HG03432 (cell line): ENCODE data around the gene PRSS50.
"Not testable (repeated sequence)": the region's sequence is repeated elsewhere in the genome, so short reads cannot be mapped to it uniquely, and the experiment has no call there.

ENCODE experiments used
- ATAC-seq: cut with Tn5 transposase; IDR thresholded peaks from one replicate; pipeline ENCODE4 v1.9.1; 2021; ENCODE audit warnings: mild to moderate bottlenecking, moderate library complexity; ENCODE audit not compliant: unreplicated experiment

The PRSS50 gene, protein sequence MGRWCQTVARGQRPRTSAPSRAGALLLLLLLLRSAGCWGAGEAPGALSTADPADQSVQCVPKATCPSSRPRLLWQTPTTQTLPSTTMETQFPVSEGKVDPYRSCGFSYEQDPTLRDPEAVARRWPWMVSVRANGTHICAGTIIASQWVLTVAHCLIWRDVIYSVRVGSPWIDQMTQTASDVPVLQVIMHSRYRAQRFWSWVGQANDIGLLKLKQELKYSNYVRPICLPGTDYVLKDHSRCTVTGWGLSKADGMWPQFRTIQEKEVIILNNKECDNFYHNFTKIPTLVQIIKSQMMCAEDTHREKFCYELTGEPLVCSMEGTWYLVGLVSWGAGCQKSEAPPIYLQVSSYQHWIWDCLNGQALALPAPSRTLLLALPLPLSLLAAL

DNA sequence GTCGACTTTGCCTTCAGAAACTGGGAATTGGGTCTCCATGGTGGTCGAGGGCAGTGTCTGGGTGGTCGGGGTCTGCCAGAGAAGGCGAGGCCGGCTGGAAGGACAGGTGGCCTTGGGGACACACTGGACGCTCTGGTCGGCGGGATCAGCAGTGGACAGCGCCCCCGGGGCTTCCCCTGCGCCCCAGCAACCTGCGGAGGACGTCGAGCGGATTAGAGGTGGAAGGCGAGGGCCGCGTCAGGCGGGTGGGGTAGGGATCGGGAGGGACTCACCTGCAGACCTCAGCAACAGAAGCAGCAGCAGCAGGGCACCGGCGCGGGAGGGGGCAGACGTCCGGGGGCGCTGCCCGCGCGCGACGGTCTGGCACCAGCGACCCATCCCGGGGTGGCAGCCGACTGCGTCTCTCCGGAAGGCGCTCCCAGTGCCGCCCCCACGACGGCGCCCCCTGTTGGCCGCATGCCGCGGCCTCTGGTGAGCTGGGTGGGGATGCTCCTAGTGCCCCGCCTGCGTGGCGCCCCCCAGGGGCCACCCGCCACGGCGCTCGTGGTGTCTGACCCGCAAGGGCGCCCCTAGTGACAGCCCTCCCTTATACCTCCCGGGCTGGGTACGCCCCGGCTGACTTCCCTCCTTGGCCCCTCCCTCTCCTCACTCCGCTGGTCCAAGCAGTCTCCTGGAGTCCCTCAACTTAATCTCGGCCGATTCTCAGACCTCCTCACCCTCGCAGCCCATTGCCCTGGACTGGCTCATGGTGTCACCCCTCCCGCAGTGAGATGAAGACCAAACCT, at the start of gene PRSS50:
Gene PRSS50 (minus strand): TSS at position 423 of the 785 bp plus-strand sequence. CDS start 45 bp downstream, at position 378.
- ATAC-seq: no peak

DNA sequence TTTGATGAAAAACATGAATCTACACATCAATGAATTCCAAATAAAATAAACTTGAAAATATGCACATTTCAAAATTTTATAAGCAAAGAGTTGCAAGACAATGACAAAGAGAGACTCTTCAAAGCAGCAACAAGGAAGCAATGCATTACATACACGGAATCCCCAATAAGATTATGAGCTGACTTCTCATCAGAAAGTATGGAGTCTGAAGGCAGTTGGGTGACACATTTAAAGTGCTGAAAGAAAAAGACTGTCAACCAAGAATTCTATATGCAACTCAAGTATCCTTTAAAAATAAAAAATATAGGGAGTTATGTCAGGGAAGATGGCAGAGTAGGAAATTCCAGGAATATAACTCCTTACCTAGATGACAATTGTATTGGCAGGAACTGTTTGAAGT, 46.5 kb upstream of the PRSS50 start:
- no peak for ATAC-seq

DNA sequence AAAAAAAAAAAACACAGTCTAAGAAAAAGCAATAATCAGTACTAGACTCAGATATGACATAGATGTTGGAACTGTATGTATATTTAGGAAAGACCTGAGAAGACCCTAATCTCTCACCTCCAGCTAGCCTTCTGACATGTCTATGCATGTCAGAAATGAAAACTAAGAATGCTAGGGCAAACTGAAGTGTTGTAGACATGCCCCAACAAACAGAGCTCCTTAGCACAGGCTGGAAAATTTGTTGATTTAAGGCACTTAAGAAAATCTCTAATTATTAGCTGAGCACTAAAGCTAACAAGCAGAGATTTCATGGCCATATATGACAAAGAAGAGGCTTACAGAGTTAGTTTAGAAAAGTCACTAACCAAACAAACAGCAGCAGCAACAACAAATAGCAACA, 45.5 kb upstream of the PRSS50 start:
- ATAC-seq: no peak

DNA sequence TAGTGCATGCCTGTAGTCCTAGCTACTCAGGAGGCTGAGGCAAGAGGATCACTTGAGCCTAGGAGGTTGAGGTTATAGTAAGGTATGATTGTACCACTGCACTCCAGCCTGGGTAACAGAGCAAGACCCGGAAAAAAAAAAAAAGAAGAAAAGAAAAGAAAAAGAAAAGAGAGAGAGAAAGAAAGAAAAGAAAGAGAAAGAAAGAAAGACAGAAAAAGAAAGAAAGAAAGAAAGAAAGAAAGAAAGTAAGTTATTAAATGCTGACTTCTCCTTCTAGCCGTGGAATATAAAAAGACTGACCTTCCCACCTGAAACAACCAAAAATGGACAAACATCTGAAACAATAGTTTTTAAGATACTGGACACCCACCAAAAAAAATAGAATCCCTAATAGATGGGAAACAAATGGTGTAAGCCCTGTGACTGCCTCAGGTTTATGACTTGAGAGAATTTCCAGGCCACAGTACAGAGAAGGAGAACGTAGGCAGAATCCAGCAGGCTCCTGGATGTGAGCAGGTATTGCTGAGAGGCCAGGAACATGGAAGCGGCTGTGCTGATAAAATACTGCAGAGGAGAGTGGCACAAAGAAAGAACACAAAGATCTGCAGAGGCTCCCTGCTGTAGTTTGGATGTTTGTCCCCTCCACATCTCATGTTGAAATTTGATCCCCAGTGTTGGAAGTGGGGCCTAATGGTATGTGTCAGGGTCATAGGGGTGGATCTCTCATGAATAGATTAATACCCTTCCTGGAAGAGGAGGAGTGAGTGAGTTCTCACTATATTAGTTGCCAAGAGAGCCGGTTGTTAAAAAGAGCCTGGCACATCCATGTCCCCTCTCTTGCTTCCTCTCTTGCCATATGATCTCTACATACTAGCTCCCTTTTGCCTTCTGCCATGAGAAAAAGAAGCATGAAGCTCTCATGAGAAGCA, 41.8 kb upstream of the PRSS50 start:
- no peak for ATAC-seq

DNA sequence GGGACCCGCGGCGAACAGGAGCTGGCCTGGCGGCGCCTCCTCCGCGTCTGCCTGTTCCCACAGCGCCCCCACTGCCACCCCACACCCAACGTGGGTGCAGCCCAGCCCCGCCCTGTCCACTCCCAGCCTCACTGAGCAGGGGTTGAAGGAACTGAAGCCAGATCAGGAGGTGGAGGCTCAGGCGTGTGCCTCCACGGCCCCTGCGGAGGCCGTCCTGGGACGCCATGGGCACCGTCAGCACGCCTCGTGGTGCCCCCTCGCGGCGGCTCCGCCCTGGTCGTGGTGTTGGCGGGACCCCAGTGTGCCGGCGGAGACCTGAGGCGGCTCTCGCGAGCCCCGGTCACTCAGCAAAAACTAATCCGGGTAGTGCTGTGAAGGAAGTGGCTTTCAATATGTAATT, 39.0 kb upstream of the PRSS50 start:
- no peak for ATAC-seq

DNA sequence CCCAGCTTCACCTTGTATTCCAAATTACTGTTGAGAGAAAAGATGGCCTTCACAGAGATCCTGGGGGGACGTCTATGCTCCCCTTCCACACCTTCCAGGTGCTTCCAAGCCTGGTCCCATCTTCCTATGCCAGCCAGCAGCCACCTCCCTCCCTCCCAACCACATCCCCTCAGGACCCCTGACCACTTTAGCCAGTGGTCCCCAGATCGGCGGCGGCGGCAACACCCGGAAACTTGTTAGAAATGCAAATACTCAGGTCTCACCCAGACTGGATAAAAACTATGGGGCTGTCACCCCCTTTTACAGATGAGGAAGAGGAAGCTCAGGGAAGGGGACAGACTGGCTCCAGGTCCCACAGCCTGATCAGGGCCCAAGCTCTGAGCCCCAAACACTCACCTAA, 38.0 kb upstream of the PRSS50 start:
- no peak for ATAC-seq

DNA sequence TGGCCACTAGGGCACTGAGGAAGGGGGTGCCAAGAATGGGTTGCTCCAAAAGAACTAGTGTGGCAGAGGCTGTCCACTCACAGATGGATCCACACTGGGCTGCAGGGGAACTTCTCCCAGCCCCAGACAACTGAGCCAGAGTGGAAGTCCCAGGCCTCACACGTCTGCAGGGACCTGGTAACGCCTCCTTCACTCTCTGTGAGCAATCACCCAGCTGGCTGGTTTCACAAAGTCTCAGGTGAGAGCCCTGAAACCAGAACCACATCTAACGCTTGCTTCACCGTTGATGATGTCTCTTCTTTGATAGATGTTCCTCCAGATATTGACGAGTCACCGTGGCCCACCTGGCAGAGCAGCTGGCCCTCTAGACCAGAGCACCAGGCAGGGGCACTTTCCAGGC, 35.5 kb upstream of the PRSS50 start:
- ATAC-seq: not testable (repeated sequence)

DNA sequence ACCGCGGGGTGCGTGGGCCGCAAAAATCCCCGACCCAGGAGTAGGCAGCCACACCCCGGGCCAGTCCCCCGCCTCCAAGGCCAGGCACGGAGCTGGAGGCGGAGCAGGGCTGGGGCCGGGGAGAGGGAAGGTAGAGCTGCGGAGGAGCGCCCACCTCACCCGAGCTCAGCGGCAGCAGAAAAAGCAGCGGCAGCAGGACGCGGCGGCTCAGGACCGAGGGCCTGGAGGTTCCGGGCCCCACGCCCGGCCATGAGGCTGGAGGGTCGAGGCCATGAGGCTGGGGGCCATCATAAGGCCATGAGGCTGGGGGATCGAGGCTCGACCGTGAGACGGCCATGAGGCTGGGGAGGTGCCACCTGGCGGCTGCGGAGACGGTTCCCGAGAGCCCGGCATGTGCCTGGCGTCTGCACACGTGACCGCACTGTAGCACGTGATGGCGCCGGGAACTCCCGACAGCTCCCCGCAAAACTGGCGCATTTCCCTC, 32.9 kb upstream of the PRSS50 start:
- no peak for ATAC-seq

DNA sequence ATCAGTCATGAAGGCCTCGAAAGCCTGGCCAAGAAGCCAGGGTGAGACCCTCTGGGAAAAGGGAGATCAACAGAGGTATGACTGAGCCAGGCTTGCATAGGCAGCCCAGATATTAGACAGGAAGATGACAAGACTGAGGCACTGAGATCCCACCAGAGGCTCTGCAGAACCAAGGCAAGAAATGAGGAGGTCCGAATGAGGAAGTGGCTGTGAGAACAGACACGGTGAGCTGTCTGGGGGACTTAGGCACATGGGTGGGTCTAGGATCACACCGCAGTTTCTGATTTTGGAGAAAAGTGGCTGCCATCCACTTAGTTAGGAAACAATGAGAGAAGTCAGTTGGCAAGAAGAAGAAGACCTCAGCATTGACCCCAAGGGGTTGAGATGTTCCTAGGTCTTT, 31.5 kb upstream of the PRSS50 start:
- ATAC-seq: no peak

DNA sequence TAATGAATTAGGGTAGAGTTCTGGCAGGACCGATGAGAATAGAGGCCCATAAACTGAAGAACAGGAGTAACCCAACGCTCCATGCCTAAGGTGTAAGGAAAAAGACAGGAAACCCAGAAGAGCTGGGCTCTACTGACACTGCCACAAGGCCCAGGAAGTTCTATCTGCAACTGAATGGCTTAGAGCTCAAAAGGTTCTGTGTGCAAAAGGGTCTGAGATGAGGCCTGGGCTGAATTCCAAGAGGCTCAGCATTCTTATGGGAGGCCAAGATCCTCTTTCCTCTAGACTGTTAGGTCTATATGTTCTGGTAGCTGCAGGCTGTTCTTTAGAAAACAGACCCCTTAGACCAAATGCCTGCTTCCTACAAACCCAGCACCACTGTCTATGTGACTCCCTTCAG, 30.5 kb upstream of the PRSS50 start:
- ATAC-seq: no peak

DNA sequence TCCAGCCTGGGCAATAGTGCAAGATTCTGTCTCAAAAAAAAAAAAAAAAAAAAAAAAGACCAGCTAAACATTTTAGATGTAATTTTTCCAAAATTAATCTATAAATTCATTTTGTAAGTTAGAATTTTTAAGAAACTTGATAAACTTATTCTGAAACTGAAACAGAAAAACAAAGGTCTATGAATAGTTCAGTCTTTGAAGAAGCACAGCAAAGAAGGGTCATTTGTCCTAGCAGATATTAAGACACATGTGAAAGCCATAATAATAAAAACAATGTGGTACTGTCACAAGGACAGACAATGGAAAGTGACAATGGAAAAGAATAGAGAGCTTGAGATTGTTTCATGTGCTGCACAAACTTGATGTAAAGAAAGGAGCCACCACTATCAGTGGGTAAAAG, 29.0 kb upstream of the PRSS50 start:
- ATAC-seq: no peak

DNA sequence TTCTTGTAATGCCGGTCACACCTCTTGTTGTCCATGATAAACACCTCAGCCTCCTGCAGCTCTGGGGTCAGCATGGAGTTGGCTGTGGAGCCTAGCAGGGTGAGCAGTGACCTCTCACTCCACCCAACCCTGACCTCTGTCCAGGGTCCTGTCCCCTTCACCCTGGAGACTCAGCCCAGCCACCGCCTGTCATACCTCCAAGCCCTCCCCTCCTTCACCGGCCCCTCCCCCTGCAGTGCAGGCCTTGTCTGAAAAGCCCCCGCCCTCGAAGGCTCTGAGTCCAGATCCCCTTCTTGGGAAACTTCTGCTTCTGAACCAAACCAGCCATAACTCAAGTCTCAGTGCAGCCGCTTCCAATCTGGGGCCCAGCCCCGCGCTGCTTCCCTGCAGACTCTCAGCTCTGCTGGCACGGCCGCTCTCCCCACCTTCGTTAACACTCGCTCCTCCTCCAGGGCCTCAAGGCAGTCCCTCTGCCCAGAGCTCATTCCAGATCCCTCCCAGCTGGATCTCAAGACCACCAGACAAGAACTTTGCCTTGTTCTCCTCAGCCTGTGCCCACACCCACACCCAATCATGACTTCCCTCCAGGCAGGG, 25.4 kb upstream of the PRSS50 start:
- ATAC-seq: no peak

DNA sequence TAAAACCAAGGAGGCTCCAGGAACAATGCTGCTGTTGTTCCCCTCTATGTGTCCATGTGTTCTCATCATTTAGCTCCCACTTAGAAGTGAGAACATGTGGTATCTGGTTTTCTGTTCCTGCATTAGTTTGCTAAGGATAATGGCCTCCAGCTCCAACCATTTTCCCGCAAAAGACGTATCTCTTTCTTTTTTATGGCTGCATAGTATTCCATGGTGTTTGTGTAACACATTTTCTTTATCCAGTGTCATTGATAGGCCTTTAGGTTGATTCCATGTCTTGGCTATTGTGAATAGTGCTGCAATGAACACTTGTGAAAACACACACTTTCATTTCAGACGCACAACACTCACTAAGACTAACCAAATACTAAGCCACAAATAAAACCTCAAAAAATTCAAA, 21.9 kb upstream of the PRSS50 start:
- not testable (repeated sequence) for ATAC-seq

DNA sequence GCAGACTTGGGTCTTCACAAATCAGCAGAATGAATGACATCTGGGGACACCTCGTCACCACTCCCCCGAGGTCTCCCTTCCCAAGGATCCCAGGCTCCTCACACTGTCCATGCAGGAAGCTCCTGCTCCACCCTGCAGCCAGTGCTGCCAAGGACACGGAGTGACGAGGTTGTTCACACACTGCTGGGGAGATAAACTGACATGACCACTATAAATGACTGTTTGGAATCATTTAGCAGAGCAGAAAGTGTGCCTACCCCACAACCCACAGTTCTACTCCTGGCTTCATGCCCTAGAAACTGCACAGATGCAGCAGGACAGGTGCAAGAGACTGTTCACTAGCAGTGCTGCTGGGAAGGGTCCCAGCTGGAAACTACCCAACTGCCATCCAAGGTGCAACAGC, 19.7 kb upstream of the PRSS50 start:
- ATAC-seq: no peak

DNA sequence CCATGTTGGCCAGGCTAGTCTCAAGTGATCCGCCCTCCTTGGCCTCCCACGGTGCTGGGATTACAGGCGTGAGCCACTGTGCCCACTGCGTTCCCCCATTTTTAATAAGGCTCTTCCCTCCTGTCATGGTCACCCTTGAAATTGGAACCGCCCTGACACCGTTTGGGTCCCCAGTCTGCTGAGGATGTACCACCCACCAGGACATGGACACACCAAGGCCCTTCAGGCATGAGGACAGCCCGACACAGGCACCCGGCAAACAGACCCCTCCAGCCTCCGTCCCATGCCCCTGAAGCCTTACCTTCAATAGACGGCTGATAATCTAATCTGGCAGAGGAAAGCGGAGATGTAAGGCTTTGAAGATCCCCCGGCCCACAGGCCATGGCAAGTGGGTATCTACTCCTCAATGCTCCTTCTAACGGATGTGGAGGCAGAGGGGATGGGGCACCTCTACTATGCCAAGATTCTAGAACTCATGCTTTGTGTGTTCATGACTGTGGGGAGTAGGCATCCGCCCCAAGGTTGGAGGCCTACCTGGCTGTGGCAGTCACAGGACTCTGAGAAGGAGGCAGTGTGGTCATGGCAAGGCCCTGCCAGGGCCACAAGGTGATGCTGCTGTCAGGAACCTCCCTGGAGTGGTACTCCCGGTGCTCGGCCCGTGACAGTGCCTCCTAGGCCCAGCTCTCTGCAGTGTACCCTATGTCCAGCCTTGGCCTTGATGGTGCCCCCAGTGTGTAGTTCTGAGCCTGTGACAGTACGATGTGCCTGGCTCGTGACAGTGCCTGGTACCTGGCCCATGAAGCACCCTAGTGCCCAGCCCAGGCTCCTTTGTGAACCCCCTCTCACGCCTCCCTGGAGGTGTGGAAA, 18.6 kb upstream of the PRSS50 start:
- no peak for ATAC-seq

DNA sequence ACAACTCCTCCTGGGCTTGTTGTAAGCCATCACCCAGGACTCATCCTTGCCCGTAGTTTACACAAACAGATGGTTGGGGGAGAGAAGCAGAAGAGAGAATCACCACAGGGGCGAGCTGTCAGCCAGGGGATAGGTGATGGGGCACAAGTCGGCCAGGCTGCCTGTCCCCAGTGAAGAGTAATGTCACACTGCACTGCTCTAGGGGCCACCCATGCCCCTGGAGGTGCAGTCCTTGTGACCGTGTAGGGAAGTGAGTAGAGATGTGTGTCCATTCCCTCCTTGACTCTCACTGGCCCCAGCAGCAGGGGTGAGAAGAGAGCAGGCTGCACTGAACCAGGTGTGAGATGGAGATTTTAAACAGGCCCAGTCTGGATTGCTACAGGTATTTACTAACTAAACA, 17.1 kb upstream of the PRSS50 start:
- no peak for ATAC-seq

DNA sequence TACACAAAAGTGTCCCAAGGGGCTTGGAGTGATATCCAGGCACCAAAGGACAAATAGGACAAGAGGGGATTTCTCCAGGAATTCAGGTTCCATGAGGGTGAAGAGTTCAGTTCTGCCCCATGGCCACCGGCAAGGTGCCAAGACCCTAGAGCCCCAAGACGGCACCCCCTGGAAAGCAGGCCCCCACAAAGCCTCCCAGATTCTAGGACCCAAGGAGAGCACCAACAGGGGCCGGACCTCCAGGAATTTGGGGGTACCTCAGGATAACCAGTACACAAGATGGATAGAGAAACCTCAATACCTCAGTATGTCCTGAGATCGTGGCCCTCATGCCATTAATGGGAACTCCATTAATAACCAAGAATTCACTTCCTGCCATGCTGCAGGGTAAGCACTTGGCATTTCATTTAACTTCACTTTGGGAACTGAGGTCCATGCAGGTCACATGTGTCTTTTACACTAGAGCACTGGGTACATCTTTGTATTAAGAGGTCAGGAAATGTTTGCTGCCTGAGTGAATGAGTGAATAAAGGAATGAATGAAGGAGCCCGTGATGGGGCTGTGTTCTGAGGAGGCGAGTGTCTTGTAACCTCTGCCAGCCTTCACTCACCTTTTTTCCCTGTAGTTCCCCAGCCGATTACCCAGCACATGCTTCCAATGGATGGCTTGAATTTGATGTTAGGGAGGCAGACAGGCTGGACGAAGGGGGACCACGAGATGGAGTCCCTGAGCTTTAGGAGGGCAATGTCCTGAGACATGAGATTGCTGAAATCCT, 15.5 kb upstream of the PRSS50 start:
- no peak for ATAC-seq

DNA sequence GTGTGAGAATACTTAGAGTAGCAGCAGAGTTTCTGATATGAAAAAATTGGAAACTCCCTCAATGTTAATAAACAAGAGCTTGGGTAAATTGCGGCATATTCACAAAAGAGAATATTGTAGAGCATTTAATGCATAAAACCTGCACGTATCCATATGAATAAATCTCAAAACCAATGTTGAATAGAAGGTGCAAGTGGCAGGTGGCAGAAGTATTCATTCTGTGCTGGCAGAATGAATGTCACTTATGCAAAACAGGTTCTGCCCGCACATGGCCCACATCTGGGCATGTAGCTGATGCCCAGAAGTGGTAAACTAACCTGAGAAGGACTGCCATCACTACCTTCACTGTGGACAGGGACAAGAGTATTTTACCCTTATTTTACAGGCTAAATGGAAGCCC, 14.1 kb upstream of the PRSS50 start:
- no peak for ATAC-seq

DNA sequence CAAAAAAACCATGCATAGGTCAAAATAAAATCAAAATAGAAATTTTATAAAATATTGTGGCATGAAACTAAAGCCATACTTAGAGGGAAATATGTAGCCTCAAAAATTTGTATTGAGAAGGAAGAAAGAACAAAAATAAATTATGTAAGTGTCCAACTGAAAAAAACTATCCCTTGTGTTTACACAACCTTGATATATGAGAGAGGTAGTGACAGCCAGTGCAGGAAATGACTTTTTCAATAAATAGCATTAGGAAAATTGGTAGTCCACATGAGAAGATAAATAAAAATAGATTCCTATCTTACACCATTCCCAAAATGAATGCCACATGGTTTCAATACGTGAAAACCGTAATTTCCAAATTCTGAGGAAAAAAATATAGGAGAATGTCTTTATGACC, 13.2 kb upstream of the PRSS50 start:
- ATAC-seq: no peak
